ENCODE measurements around the gene C22orf23.

- TF ChIP-seq POLR2A (IDR thresholded peaks at IDR 0.05) (no peak), CTCF (IDR thresholded peaks at IDR 0.05) (no peak)
Observed at GRCh38 chr22:37990301-37990700, 36.9 kb upstream of the C22orf23 start.
